MM.1S (cell line): ENCODE measurements around the gene EPG5.

Experiments
- CTCF ChIP-seq: fragments of 300-600 bp; sonication (generic); IDR thresholded peaks from 2 replicates; pipeline ENCODE4 v1.5.1; 2016; ENCODE audit warnings: antibody characterized with exemption, low read length, mixed read lengths
- EZH2 ChIP-seq: fragments of 300-600 bp; sonication (generic); optimal IDR thresholded peaks from 2 replicates; pipeline ENCODE3; 2017; ENCODE audit warnings: low read depth, mild to moderate bottlenecking, antibody characterized with exemption, low read length, mixed read lengths
- EZH2phosphoT487 ChIP-seq: fragments of 300-600 bp; sonication (generic); IDR thresholded peaks from 2 replicates; pipeline ENCODE4 v1.6.1; 2018; ENCODE audit warnings: antibody characterized with exemption, low read length

- TF ChIP-seq CTCF = no peak
- TF ChIP-seq EZH2 = no peak
- no peak for TF ChIP-seq EZH2phosphoT487
These were observed 149.6 kb downstream of the EPG5 start for GRCh38 chr18:45817543-45817942.
